ENCODE results near the gene CFHR2. TPM values are rescaled to one million over a fixed set of nuclear protein-coding genes. Genes with fewer than 3 reads are reported as not detected.
"Not testable (repeated sequence)": the region's sequence is repeated elsewhere in the genome, so short reads cannot be mapped to it uniquely, and the experiment has no call there.

Gene CFHR2
- total RNA-seq, 2 donors from 2014 or later, result not detected

GRCh38 chr1:196991919-196992651, 48.5 kb downstream of the CFHR2 start:
- intact Hi-C loops (cut with DNase I); DNase-seq; ATAC-seq: not testable (repeated sequence)

- ATAC-seq (no peak), DNase-seq (no peak)
- intact Hi-C loops (cut with DNase I), result no loop called here
These were observed 50.4 kb downstream of the CFHR2 start for GRCh38 chr1:196993916-196994315.

- DNase-seq (no peak), ATAC-seq (peak in 1 of 2 donors; percentile 79)
- intact Hi-C loops (cut with DNase I), result no loop called here
These were observed 53.9 kb downstream of the CFHR2 start for GRCh38 chr1:196997423-196997822.

GRCh38 chr1:197001828-197002227, 58.3 kb downstream of the CFHR2 start:
- DNase-seq (no peak), ATAC-seq (no peak)
- intact Hi-C loops (cut with DNase I), result no loop called here

GRCh38 chr1:197003132-197003531, 59.6 kb downstream of the CFHR2 start:
- DNase-seq (no peak), ATAC-seq (no peak)
- intact Hi-C loops (cut with DNase I), result no loop called here

GRCh38 chr1:197008861-197009260, 65.3 kb downstream of the CFHR2 start:
- DNase-seq, result no peak
- no peak for ATAC-seq
- intact Hi-C loops (cut with DNase I), result no loop called here

Other genes starting within 250 kb of the CFHR2 start
- gene CFHR3, start 168.9 kb upstream of the CFHR2 start, total RNA-seq, result under 1 TPM in 1 of 2 donors, not detected in 1; 0.39 TPM
- under 1 TPM in 1 of 2 donors, not detected in 1; 0.21 TPM for gene CFHR1, start 124.0 kb upstream of the CFHR2 start, total RNA-seq
- not detected for gene CFHR4, start 55.7 kb upstream of the CFHR2 start, total RNA-seq
- gene CFHR5, start 33.8 kb downstream of the CFHR2 start, total RNA-seq, result not detected
- not detected for gene F13B, start 123.5 kb downstream of the CFHR2 start, total RNA-seq
- gene ASPM, start 202.9 kb downstream of the CFHR2 start, total RNA-seq, result under 1 TPM; 0.13 to 0.53 TPM

Measured in left cardiac atrium (tissue), 4 donors.